Subcutaneous abdominal adipose tissue (tissue), 5 donors: Measurements from ENCODE around the gene ZFP28.

Source experiments
- H3K27ac ChIP-seq: one replicate; pipeline ENCODE4 v1.7.0; 2013; ENCODE audit warnings: low read depth, mild to moderate bottlenecking, inconsistent platforms, low read length, moderate library complexity
- H3K27me3 ChIP-seq, 5 donors: one replicate each; pipeline ENCODE4 v1.7.0; 2013; ENCODE audit warnings: low read length in 5 of 5, inconsistent platforms in 1 of 5; ENCODE audit not compliant: control insufficient read depth in 5 of 5, insufficient read depth in 4 of 5
- H3K36me3 ChIP-seq, 5 donors: one replicate each; pipeline ENCODE4 v1.7.0; 2013; ENCODE audit warnings: low read length in 5 of 5; ENCODE audit not compliant: control insufficient read depth in 5 of 5, insufficient read depth in 5 of 5
- H3K4me1 ChIP-seq, 5 donors: one replicate each; pipeline ENCODE4 v1.7.0; 2013; ENCODE audit warnings: low read length in 5 of 5, mild to moderate bottlenecking in 3 of 5, moderate library complexity in 1 of 5; ENCODE audit not compliant: control insufficient read depth in 5 of 5, insufficient read depth in 5 of 5
- H3K4me3 ChIP-seq, 5 donors: one replicate each; pipeline ENCODE4 v1.7.0; 2013; ENCODE audit warnings: low read length in 5 of 5, low read depth in 1 of 5
- H3K9ac ChIP-seq, 5 donors: one replicate each; pipeline ENCODE4 v1.7.0; 2013; ENCODE audit warnings: low read length in 5 of 5, mild to moderate bottlenecking in 4 of 5, moderate library complexity in 3 of 5
- H3K9me3 ChIP-seq, 5 donors: one replicate each; pipeline ENCODE4 v1.7.0; 2013; ENCODE audit warnings: low read length in 5 of 5; ENCODE audit not compliant: control insufficient read depth in 5 of 5
- donor health status: healthy.
- donor health status: healthy.
- donor health status: healthy.
- donor health status: healthy.
- donor health status: healthy.

Gene ZFP28

GRCh38 chr19:56538761-56539263 is at the start of gene ZFP28:
Gene ZFP28 (plus strand): TSS chr19:56538948. CDS start chr19:56539019, 71 bp downstream.
- Histone ChIP-seq H3K9me3 (peaks cover 14 to 75% (median 56%) of the 10 kb centered on the region in 5 donors), H3K36me3 (peaks cover 4 to 23% (median 17%) of the 10 kb centered on the region in 5 donors), H3K4me3 (peak within 1 kb of the TSS; percentile 81 to 99 (median 91)), H3K27ac (peak within 1 kb of the TSS; percentile 62), H3K9ac (peak within 1 kb of the TSS; percentile 28 to 86 (median 81)), H3K27me3 (no peaks in the 10 kb centered on the region), H3K4me1 (peaks cover 4 to 19% (median 16%) of the 10 kb centered on the region in 5 donors)

GRCh38 chr19:56491399-56491798 is 47.3 kb upstream of the ZFP28 start:
- Histone ChIP-seq H3K27ac (no peak overlapping the region), H3K4me1 (no peaks in the 10 kb centered on the region), H3K27me3 (no peaks in the 10 kb centered on the region), H3K36me3 (peaks cover 14 to 21% (median 16%) of the 10 kb centered on the region in 5 donors), H3K4me3 (no peak overlapping the region), H3K9me3 (peaks cover 19 to 77% (median 52%) of the 10 kb centered on the region in 5 donors), H3K9ac (no peak overlapping the region)

GRCh38 chr19:56504581-56504980 is 34.2 kb upstream of the ZFP28 start:
- H3K27me3 ChIP-seq = no peaks in the 10 kb centered on the region
- peaks cover 0 to 24% (median 11%) of the 10 kb centered on the region in 5 donors for H3K9me3 ChIP-seq
- no peak overlapping the region for H3K4me3 ChIP-seq

GRCh38 chr19:56507446-56508289 is 31.1 kb upstream of the ZFP28 start, which contains the start of gene ZNF471:
Gene ZNF471 (plus strand): TSS chr19:56507855. CDS start chr19:56511572, 3,717 bp downstream.
- H3K4me3 ChIP-seq = peak within 1 kb of the TSS; percentile 71 to 99 (median 94)
- H3K27ac ChIP-seq = peak within 1 kb of the TSS; percentile 84
- peak within 1 kb of the TSS; percentile 73 to 95 (median 87) for H3K9ac ChIP-seq
- H3K4me1 ChIP-seq = peaks cover 7 to 15% (median 14%) of the 10 kb centered on the region in 5 donors
- peaks cover 0 to 27% (median 4%) of the 10 kb centered on the region in 5 donors for H3K9me3 ChIP-seq
- H3K27me3 ChIP-seq = no peaks in the 10 kb centered on the region
- peaks cover 0 to 12% (median 2%) of the 10 kb centered on the region in 5 donors for H3K36me3 ChIP-seq

More at GRCh38 chr19:56504581-56504980, 34.2 kb upstream of the ZFP28 start:
- Histone ChIP-seq H3K9ac (no peak overlapping the region), H3K36me3 (peaks cover 0 to 3% (median 0%) of the 10 kb centered on the region in 5 donors), H3K4me1 (peaks cover 7 to 15% (median 14%) of the 10 kb centered on the region in 5 donors), H3K27ac (no peak overlapping the region)

- H3K4me3 ChIP-seq = peak overlapping the region; percentile 71 to 99 (median 94)
- H3K27me3 ChIP-seq = no peaks in the 10 kb centered on the region
- peaks cover 0 to 24% (median 4%) of the 10 kb centered on the region in 5 donors for H3K9me3 ChIP-seq
- H3K27ac ChIP-seq = peak overlapping the region; percentile 84
- peaks cover 0 to 18% (median 6%) of the 10 kb centered on the region in 5 donors for H3K36me3 ChIP-seq
- H3K4me1 ChIP-seq = peaks cover 7 to 15% (median 14%) of the 10 kb centered on the region in 5 donors
- peak overlapping the region; percentile 73 to 95 (median 87) for H3K9ac ChIP-seq
These were observed 30.4 kb upstream of the ZFP28 start for GRCh38 chr19:56508290-56508778.

GRCh38 chr19:56525214-56525860 is 13.4 kb upstream of the ZFP28 start:
- peak overlapping the region; percentile 14 to 69 (median 63) for H3K4me3 ChIP-seq
- peaks cover 75 to 99% (median 96%) of the 10 kb centered on the region in 5 donors for H3K9me3 ChIP-seq
- no peaks in the 10 kb centered on the region for H3K27me3 ChIP-seq
- H3K36me3 ChIP-seq = peaks cover 14 to 42% (median 32%) of the 10 kb centered on the region in 5 donors
- no peak overlapping the region for H3K9ac ChIP-seq
- no peaks in the 10 kb centered on the region for H3K4me1 ChIP-seq
- no peak overlapping the region for H3K27ac ChIP-seq

GRCh38 chr19:56537442-56537841 is 1.3 kb upstream of the ZFP28 start:
- H3K27ac ChIP-seq = no peak overlapping the region
- H3K4me1 ChIP-seq = peaks cover 4 to 19% (median 16%) of the 10 kb centered on the region in 5 donors
- H3K9me3 ChIP-seq = peaks cover 17 to 79% (median 55%) of the 10 kb centered on the region in 5 donors
- peak overlapping the region; percentile 81 to 99 (median 91) for H3K4me3 ChIP-seq
- H3K9ac ChIP-seq = no peak overlapping the region
- H3K27me3 ChIP-seq = no peaks in the 10 kb centered on the region
- H3K36me3 ChIP-seq = peaks cover 0 to 20% (median 14%) of the 10 kb centered on the region in 5 donors

GRCh38 chr19:56538254-56538760 is 441 bp upstream of the ZFP28 start:
- Histone ChIP-seq H3K4me3 (peak overlapping the region; percentile 81 to 99 (median 91)), H3K27me3 (no peaks in the 10 kb centered on the region), H3K36me3 (peaks cover 0 to 20% (median 14%) of the 10 kb centered on the region in 5 donors), H3K9ac (peak overlapping the region in 4 of 5 donors; percentile 65 to 86 (median 74)), H3K27ac (peak overlapping the region; percentile 62), H3K9me3 (peaks cover 16 to 75% (median 56%) of the 10 kb centered on the region in 5 donors), H3K4me1 (peaks cover 4 to 19% (median 16%) of the 10 kb centered on the region in 5 donors)

- Histone ChIP-seq H3K9me3 (peaks cover 33 to 79% (median 67%) of the 10 kb centered on the region in 5 donors), H3K4me3 (peak overlapping the region in 3 of 5 donors; percentile 9 to 51 (median 24)), H3K27me3 (no peaks in the 10 kb centered on the region), H3K36me3 (peaks cover 26 to 45% (median 39%) of the 10 kb centered on the region in 5 donors), H3K4me1 (peaks cover 2 to 12% (median 9%) of the 10 kb centered on the region in 5 donors), H3K27ac (no peak overlapping the region), H3K9ac (no peak overlapping the region)
These were observed 5.0 kb downstream of the ZFP28 start for GRCh38 chr19:56543776-56544175.
